Lower leg skin (tissue), 3 donors: ENCODE results near the gene RWDD1.

Source experiments
- POLR2A ChIP-seq, 2 donors: fragments of 450-650 bp; IDR thresholded peaks; one replicate each; pipeline ENCODE4 v1.6.1; 2016 to 2017; ENCODE audit warnings: antibody characterized with exemption in 2 of 2, mild to moderate bottlenecking in 1 of 2, moderate library complexity in 1 of 2
- TF ChIP-seq, protein P1 (sequence below), 3 donors: fragments of 450-650 bp; IDR thresholded peaks; one replicate each; pipeline ENCODE4 v1.5.1; 2016; ENCODE audit warnings: antibody characterized with exemption in 3 of 3, mild to moderate bottlenecking in 3 of 3, moderate library complexity in 2 of 3

- TF ChIP-seq, protein P1, sequence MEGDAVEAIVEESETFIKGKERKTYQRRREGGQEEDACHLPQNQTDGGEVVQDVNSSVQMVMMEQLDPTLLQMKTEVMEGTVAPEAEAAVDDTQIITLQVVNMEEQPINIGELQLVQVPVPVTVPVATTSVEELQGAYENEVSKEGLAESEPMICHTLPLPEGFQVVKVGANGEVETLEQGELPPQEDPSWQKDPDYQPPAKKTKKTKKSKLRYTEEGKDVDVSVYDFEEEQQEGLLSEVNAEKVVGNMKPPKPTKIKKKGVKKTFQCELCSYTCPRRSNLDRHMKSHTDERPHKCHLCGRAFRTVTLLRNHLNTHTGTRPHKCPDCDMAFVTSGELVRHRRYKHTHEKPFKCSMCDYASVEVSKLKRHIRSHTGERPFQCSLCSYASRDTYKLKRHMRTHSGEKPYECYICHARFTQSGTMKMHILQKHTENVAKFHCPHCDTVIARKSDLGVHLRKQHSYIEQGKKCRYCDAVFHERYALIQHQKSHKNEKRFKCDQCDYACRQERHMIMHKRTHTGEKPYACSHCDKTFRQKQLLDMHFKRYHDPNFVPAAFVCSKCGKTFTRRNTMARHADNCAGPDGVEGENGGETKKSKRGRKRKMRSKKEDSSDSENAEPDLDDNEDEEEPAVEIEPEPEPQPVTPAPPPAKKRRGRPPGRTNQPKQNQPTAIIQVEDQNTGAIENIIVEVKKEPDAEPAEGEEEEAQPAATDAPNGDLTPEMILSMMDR (IDR thresholded peaks at IDR 0.05), result no peak
- TF ChIP-seq POLR2A (IDR thresholded peaks at IDR 0.05), result no peak
These were observed 62.4 kb downstream of the RWDD1 start for GRCh38 chr6:116633685-116634084.
